HS-5 (cell line): ENCODE results near the gene PCDHA3.
"Not testable (repeated sequence)": the region's sequence is repeated elsewhere in the genome, so short reads cannot be mapped to it uniquely, and the experiment has no call there.

ENCODE experiments used
- DNase-seq: peaks from one replicate; pipeline ENCODE4 v3.0.0-alpha.2; 2012; ENCODE audit warnings: low read depth

The PCDHA3 gene

DNA sequence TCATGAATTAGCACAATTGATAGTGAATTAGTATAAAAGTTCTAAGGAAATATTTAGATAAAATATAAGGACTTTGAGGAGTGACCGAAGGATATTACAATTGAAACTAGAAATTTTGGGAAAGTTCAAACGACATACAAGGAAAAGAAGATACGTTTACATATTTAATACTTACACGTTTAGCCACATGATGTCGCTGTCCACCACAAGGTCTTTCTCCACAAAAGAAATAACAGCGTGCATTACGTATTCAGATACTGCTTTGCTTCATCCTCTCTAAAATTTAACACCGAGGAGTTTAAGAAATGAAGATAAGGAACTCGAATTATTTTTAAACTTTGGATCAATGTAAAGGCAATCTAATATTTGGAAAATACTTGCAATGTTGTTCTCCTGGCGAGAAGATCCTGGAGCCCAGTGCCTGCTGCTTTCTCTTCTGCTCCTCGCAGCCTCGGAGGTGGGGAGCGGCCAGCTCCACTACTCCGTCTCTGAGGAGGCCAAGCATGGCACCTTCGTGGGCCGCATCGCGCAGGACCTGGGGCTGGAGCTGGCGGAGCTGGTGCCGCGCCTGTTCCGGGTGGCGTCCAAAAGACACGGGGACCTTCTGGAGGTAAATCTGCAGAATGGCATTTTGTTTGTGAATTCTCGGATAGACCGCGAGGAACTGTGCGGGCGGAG lies at the start of gene PCDHA3:
TSS of gene PCDHA3 (plus strand) at position 242 of the 678 bp plus-strand sequence.
- no peak for DNase-seq

DNA sequence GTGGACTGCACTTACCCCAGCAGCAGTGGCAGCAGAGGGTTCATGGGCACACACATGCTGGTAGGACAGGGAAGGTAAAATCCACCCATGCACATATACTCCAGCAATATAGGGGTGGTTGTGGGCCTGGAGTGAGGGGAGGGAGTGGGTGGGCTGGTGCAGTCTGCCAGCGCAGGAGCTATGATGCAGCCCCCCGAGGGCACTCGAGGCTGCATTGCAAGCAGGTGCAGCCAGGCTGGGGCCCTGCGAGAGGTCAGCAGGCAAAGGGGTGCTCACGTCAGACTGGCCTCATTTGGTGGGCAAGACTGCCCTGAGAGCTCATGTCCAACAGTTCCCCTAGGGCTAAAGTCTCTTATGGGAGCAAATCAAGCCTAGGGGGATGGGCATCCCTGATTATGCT lies 47.3 kb upstream of the PCDHA3 start:
- DNase-seq = no peak

GRCh38 chr5:140764177-140764973 lies 36.5 kb upstream of the PCDHA3 start:
- no peak for DNase-seq

DNA sequence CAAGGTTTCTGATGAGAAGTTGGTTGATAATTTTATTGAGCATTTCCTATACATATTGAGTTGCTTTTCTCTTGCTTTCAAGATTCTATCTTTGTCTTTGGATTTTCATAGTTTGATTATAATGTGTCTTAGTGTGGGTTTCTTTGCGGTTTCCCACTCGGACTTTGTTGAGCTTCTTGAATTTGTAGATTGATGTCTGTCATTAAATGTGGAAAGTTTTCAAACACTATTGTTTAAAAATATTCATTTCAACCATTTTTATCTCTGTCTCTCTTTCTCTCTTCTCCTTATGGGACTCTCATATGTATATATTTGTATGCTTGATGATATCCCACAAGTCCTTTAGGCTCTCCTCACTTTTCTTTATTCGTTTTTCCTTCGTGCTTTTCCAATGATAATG lies 33.4 kb upstream of the PCDHA3 start:
- DNase-seq = no peak

DNA sequence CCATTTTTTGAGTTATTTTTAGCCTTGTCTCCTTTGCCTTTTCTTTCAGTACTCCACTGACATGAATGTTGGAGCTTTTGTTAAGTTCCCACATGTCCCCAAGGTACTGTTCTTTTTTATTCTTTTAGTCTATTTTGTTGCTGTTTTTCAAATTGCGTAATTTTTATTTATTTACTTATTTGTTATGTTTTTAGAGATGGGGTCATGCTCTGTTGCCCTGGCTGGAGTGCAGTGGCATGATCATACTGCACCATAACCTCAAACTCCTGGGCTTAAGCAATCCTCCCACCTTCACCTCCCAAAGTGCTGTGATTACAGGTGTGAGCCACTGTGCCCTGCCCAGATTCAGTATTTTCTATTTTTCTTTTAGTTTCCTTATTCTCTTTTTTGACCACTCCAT lies 20.3 kb upstream of the PCDHA3 start:
- no peak for DNase-seq

DNA sequence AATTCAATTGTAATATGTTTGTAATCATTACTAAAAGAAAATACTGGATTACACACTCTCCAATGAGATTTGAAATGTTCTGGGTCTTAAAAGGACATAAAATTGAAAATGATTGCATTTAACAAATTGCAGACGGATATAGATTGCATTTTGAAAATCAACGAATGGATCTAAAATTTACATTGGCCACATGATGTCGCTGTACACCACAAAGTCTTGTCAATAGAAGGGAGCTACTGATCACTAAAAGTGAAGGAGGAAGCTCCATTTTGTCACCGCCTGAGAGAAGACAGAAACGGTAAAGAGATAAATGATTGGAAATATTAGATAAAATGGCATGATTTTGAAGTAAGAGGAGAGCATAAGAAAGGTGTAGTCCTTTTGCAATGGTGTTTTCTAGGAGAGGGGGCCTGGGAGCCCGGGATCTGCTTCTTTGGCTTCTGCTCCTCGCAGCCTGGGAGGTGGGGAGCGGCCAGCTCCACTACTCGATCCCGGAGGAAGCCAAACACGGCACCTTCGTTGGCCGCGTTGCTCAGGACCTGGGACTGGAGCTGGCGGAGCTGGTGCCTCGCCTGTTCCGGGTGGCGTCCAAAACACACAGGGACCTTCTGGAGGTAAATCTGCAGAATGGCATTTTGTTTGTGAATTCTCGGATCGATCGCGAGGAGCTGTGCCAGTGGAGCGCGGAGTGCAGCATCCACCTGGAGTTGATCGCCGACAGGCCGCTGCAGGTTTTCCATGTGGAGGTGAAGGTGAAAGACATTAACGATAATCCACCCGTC lies 14.8 kb upstream of the PCDHA3 start, which contains the start of gene PCDHA1:
TSS of gene PCDHA1 (plus strand) at position 236 of the 782 bp plus-strand sequence.
- DNase-seq = no peak

- DNase-seq = not testable (repeated sequence)
These were observed 13.4 kb upstream of the PCDHA3 start for GRCh38 chr5:140787422-140787821.

DNA sequence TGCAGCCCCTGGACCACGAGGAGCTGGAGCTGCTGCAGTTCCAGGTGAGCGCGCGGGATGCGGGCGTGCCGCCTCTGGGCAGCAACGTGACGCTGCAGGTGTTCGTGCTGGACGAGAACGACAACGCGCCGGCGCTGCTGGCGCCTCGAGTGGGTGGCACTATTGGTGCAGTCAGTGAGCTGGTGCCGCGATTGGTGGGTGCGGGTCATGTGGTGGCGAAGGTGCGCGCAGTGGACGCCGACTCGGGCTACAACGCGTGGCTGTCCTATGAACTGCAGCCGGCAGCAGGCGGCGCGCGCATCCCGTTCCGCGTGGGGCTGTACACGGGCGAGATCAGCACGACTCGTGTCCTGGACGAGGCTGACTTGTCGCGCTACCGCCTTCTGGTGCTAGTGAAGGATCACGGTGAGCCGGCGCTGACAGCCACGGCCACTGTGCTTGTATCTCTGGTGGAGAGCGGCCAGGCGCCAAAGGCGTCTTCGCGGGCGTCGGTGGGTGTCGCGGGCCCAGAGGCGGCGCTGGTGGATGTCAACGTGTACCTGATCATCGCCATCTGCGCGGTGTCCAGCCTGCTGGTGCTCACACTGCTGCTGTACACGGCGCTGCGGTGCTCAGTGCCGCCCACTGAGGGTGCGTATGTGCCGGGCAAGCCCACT lies 12.9 kb upstream of the PCDHA3 start:
- DNase-seq = not testable (repeated sequence)

DNA sequence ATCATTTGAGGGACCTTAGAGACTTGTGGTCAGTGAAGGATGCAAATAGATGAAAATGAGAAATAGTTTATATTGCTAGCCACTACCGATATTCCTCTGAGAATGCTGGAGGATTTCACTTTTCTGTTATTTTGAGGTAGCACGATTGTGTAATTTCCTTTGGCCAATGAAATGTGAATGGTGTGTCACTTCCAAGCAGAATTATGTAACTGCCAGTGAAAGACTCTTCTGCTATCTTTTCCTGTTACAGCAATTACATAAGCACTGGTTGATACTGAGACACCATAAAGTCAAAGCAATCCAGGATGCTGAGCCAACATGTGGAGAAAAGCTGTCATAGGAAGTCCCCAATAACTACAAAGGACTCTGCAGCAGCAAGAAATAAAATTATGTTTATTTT lies 9.8 kb upstream of the PCDHA3 start:
- DNase-seq = no peak

DNA sequence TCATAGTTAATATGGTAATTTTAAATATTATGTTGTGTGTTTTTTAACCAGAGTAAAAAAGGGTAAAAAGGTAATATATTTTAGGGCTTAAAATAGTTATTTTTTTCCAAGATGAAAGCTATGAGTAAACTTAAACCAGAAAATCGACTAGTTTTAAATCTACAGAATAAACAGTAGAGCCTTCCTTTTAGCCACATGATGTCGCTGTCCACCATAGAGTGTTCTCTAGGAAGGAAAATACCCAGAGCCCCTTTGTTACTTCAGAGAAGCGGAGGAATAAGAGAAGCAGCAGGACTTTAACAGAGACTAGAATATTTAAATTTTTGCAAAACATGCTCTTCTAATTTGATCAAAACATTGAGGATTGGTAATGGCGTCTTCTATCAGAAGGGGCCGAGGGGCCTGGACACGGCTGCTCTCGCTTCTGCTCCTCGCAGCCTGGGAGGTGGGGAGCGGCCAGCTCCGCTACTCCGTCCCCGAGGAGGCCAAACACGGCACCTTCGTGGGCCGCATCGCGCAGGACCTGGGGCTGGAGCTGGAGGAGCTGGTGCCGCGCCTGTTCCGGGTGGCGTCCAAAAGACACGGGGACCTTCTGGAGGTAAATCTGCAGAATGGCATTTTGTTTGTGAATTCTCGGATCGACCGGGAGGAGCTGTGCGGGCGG lies 6.1 kb upstream of the PCDHA3 start, which contains the start of gene PCDHA2:
TSS of gene PCDHA2 (plus strand) at position 258 of the 664 bp plus-strand sequence.
- DNase-seq = no peak

DNA sequence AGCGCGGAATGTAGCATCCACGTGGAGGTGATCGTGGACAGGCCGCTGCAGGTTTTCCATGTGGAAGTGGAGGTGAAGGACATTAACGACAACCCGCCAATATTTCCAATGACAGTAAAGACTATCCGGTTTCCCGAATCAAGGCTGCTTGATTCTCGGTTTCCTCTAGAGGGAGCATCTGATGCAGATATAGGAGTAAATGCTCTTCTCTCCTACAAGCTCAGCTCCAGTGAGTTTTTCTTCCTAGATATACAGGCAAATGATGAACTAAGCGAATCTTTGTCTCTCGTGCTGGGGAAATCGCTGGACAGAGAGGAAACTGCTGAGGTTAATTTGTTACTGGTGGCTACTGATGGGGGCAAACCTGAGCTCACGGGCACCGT lies 5.6 kb upstream of the PCDHA3 start:
- DNase-seq = no peak

GRCh38 chr5:140796072-140796717 lies 4.7 kb upstream of the PCDHA3 start:
- not testable (repeated sequence) for DNase-seq

DNA sequence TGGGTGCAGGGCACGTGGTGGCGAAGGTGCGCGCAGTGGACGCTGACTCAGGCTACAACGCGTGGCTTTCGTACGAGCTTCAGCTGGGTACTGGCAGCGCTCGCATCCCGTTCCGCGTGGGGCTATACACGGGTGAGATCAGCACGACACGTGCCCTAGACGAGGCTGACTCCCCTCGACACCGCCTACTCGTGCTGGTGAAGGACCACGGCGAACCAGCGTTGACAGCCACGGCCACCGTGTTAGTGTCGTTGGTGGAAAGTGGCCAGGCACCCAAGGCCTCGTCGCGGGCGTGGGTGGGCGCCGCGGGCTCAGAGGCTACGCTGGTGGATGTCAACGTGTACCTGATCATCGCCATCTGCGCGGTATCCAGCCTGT lies 4.2 kb upstream of the PCDHA3 start:
- no peak for DNase-seq

DNA sequence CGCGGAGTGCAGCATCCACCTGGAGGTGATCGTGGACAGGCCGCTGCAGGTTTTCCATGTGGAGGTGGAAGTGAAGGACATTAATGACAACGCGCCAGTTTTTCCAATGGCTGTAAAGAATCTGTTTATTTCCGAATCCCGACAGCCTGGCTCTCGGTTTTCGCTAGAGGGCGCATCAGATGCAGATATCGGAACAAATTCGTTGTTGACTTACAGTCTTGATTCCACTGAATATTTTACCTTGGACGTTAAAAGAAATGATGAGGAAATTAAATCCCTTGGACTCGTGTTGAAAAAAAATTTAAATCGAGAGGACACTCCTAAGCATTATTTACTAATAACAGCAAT lies 611 bp downstream of the PCDHA3 start:
- no peak for DNase-seq

DNA sequence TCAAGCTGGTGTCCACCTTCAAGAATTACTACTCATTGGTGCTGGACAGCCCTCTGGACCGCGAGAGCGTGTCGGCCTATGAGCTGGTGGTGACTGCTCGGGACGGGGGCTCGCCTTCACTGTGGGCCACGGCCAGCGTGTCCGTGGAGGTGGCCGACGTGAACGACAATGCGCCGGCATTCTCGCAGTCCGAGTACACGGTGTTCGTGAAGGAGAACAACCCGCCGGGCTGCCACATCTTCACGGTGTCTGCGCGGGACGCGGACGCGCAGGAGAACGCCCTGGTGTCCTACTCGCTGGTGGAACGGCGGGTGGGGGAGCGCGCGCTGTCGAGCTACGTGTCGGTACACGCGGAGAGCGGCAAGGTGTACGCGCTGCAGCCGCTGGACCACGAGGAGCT lies 1.5 kb downstream of the PCDHA3 start:
- DNase-seq = not testable (repeated sequence)

DNA sequence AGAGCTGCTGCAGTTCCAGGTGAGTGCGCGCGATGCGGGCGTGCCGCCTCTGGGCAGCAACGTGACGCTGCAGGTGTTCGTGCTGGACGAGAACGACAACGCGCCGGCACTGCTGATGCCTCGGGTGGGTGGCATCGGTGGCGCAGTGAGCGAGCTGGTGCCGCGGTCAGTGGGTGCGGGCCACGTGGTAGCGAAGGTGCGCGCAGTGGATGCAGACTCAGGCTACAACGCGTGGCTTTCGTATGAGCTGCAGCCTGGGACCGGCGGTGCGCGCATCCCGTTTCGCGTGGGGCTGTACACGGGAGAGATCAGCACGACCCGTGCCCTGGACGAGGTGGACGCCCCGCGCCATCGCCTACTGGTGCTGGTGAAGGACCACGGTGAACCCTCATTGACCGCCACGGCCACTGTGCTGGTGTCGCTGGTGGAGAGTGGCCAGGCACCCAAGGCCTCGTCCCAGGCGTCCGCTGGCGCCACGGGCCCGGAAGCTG lies 2.0 kb downstream of the PCDHA3 start:
- DNase-seq = no peak

DNA sequence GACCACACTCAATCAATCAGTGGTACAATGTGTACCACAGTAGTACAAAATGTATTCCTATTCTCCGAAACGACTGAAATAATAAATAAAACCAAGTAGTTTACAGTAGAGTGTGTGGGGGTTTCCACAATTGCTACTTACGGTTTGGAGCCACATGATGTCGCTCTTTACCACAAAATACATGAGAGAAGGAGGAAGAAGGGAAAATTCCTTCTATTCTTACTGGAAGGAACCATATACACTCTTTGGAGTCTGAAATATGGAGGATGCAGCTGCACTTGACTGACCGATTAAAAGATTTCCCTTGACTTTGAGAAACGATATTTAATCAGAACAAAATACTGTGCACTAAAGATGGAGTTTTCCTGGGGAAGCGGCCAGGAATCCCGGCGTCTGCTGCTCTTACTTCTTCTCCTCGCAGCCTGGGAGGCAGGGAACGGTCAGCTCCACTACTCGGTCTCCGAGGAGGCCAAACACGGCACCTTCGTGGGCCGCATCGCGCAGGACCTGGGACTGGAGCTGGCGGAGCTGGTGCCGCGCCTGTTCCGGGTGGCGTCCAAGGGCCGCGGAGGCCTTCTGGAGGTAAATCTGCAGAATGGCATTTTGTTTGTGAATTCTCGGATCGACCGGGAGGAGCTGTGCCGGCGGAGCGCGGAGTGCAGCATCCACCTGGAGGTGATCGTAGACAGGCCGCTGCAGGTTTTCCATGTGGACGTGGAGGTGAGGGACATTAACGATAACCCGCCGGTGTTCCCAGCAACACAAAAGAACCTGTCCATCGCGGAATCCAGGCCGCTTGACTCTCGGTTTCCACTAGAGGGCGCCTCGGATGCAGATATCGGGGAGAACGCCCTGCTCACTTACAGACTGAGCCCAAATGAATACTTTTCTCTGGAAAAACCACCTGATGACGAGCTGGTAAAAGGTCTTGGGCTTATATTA lies 6.2 kb downstream of the PCDHA3 start, which contains the start of gene PCDHA4:
TSS of gene PCDHA4 (plus strand) at position 235 of the 942 bp plus-strand sequence.
- no peak for DNase-seq

DNA sequence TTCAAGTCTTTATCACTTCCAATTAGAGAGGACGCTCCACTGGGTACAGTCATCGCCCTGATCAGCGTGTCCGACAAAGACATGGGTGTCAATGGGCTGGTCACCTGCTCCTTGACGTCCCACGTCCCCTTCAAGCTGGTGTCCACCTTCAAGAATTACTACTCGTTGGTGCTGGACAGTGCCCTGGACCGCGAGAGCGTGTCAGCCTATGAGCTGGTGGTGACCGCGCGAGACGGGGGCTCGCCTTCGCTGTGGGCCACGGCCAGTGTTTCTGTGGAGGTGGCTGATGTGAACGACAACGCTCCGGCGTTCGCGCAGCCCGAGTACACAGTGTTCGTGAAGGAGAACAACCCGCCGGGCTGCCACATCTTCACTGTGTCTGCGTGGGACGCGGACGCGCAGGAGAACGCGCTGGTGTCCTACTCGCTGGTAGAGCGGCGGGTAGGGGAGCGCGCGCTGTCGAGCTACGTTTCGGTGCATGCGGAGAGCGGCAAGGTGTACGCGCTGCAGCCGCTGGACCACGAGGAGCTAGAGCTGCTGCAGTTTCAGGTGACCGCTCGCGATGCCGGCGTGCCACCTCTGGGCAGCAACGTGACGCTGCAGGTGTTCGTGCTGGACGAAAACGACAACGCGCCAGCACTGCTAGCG lies 7.5 kb downstream of the PCDHA3 start:
- DNase-seq = not testable (repeated sequence)

DNA sequence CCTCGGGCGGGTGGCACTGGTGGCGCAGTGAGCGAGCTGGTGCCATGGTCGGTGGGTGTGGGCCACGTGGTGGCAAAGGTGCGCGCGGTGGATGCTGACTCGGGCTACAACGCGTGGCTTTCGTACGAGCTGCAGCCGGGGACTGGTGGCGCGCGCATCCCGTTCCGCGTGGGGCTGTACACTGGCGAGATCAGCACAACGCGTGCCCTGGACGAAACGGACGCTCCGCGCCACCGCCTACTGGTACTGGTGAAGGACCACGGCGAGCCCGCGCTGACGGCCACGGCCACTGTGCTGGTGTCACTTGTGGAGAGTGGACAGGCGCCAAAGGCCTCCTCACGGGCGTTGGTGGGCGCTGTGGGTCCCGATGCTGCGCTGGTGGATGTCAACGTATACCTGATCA lies 8.0 kb downstream of the PCDHA3 start:
- DNase-seq = no peak
